Activated CD8-positive, alpha-beta T cell treated with anti-CD3 and anti-CD28 coated beads for 36 hours (primary cell): ENCODE data around the gene DDI1. TPM values are rescaled to one million over a fixed set of nuclear protein-coding genes. Genes with fewer than 3 reads are reported as not detected.

Experiments
- ATAC-seq: fragments of 200-7000 bp; cut with Tn5 transposase; one replicate; pipeline ENCODE4 v1.10.0; 2021; ENCODE audit warnings: mild to moderate bottlenecking, moderate library complexity
- CTCF ChIA-PET: fragments of 350-600 bp; sonication (Branson Sonifier 250); formaldehyde crosslinking; loops from one replicate; lab custom pipeline; 2021; ENCODE audit warnings: antibody characterized with exemption; lab: Charles Lee
- POLR2A ChIA-PET: fragments of 350-600 bp; sonication (Branson Sonifier 250); formaldehyde crosslinking; loops from one replicate; lab custom pipeline; 2021; ENCODE audit warnings: antibody characterized with exemption; lab: Charles Lee
- DNase-seq: peaks from one replicate; pipeline ENCODE4 v3.0.0-alpha.2; 2020
- H3K27ac Mint-ChIP-seq: one replicate; pipeline ENCODE4 v1.8.0; 2021; ENCODE audit warnings: mild to moderate bottlenecking, mixed read lengths
- H3K27me3 Mint-ChIP-seq: one replicate; pipeline ENCODE4 v1.8.0; 2021; ENCODE audit warnings: mixed read lengths
- H3K36me3 Mint-ChIP-seq: one replicate; pipeline ENCODE4 v1.8.0; 2021; ENCODE audit warnings: low read depth, mixed read lengths
- H3K4me1 Mint-ChIP-seq: one replicate; pipeline ENCODE4 v1.8.0; 2021; ENCODE audit warnings: low read depth, mixed read lengths
- H3K4me3 Mint-ChIP-seq: one replicate; pipeline ENCODE4 v1.8.0; 2021; ENCODE audit warnings: mild to moderate bottlenecking, moderate library complexity, mixed read lengths
- H3K9me3 Mint-ChIP-seq: one replicate; pipeline ENCODE4 v1.8.0; 2021; ENCODE audit warnings: mixed read lengths
- CTCF ChIP-seq: fragments of 200-600 bp; IDR thresholded peaks from one replicate; pipeline ENCODE4 v1.8.0; 2022; ENCODE audit warnings: antibody characterized with exemption, mild to moderate bottlenecking
- intact Hi-C: fragments of 100-400 bp; cut with micrococcal nuclease; formaldehyde crosslinking; loops from one replicate; pipeline ENCODE4 v1.10.0; 2022
- total RNA-seq, 2 experiments: library from RNA; stranded (reverse); gene quantifications; one replicate each; pipeline ENCODE4 v1.2.3, GENCODE V29; 2021

The DDI1 gene
- total RNA-seq, 2 experiments from 2014 or later = not detected

- intact Hi-C loops = no loop called here
- no peaks in the 10 kb centered on the region for H3K36me3 Mint-ChIP-seq
Observed at GRCh38 chr11:104049116-104049515, 12.7 kb downstream of the DDI1 start.

GRCh38 chr11:104051778-104052177, 15.3 kb downstream of the DDI1 start:
- H3K27ac Mint-ChIP-seq = no peak overlapping the region
- ATAC-seq = no peak

More at GRCh38 chr11:104049116-104049515, 12.7 kb downstream of the DDI1 start:
- ATAC-seq (no peak), DNase-seq (no peak)
- TF ChIP-seq CTCF = no peak
- H3K9me3 Mint-ChIP-seq = peaks cover 2% of the 10 kb centered on the region
- no peaks in the 10 kb centered on the region for H3K4me1 Mint-ChIP-seq
- H3K4me3 Mint-ChIP-seq = no peak overlapping the region
- ChIA-PET CTCF (no interaction called here), POLR2A (no interaction called here)
- no peak overlapping the region for H3K27ac Mint-ChIP-seq
- H3K27me3 Mint-ChIP-seq = no peaks in the 10 kb centered on the region

GRCh38 chr11:104053743-104054478, 17.5 kb downstream of the DDI1 start:
- no peak for TF ChIP-seq CTCF
- intact Hi-C loops = no loop called here
- Mint-ChIP-seq H3K27me3 (no peaks in the 10 kb centered on the region), H3K9me3 (no peaks in the 10 kb centered on the region), H3K27ac (no peak overlapping the region), H3K4me3 (no peak overlapping the region), H3K36me3 (no peaks in the 10 kb centered on the region), H3K4me1 (no peaks in the 10 kb centered on the region)
- POLR2A ChIA-PET = no interaction called here
- CTCF ChIA-PET = no interaction called here
- DNase-seq = no peak
- no peak for ATAC-seq

More at GRCh38 chr11:104051778-104052177, 15.3 kb downstream of the DDI1 start:
- Mint-ChIP-seq H3K4me1 (no peaks in the 10 kb centered on the region), H3K27me3 (no peaks in the 10 kb centered on the region), H3K36me3 (no peaks in the 10 kb centered on the region), H3K4me3 (no peak overlapping the region), H3K9me3 (peaks cover 2% of the 10 kb centered on the region)
- DNase-seq = no peak
- no peak for TF ChIP-seq CTCF
- POLR2A ChIA-PET = no interaction called here
- CTCF ChIA-PET = no interaction called here
- intact Hi-C loops = no loop called here

GRCh38 chr11:104054911-104055529, 18.6 kb downstream of the DDI1 start:
- TF ChIP-seq CTCF = no peak
- no peaks in the 10 kb centered on the region for H3K36me3 Mint-ChIP-seq
- H3K4me3 Mint-ChIP-seq = no peak overlapping the region
- DNase-seq = no peak
- intact Hi-C loops = no loop called here
- no peaks in the 10 kb centered on the region for H3K9me3 Mint-ChIP-seq
- H3K27ac Mint-ChIP-seq = no peak overlapping the region
- ChIA-PET CTCF (no interaction called here), POLR2A (no interaction called here)
- no peak for ATAC-seq
- no peaks in the 10 kb centered on the region for H3K4me1 Mint-ChIP-seq
- H3K27me3 Mint-ChIP-seq = no peaks in the 10 kb centered on the region

GRCh38 chr11:104055596-104055995, 19.2 kb downstream of the DDI1 start:
- CTCF ChIA-PET = no interaction called here
- no peak overlapping the region for H3K4me3 Mint-ChIP-seq
- no peak overlapping the region for H3K27ac Mint-ChIP-seq
- H3K4me1 Mint-ChIP-seq = no peaks in the 10 kb centered on the region
- POLR2A ChIA-PET = no interaction called here
- no peaks in the 10 kb centered on the region for H3K27me3 Mint-ChIP-seq
- no peak for DNase-seq
- no peak for TF ChIP-seq CTCF
- intact Hi-C loops = no loop called here
- ATAC-seq = no peak
- no peaks in the 10 kb centered on the region for H3K36me3 Mint-ChIP-seq
- no peaks in the 10 kb centered on the region for H3K9me3 Mint-ChIP-seq
